ENCODE measurements around the gene SHANK1. TPM values are rescaled to one million over a fixed set of nuclear protein-coding genes. Genes with fewer than 3 reads are reported as not detected.
A peak's percentile ranks its signal among the peaks of the same experiment; 100 is the strongest.

Gene SHANK1
- total RNA-seq, 1 donor from 2014 or later, result 0.36 TPM

DNA sequence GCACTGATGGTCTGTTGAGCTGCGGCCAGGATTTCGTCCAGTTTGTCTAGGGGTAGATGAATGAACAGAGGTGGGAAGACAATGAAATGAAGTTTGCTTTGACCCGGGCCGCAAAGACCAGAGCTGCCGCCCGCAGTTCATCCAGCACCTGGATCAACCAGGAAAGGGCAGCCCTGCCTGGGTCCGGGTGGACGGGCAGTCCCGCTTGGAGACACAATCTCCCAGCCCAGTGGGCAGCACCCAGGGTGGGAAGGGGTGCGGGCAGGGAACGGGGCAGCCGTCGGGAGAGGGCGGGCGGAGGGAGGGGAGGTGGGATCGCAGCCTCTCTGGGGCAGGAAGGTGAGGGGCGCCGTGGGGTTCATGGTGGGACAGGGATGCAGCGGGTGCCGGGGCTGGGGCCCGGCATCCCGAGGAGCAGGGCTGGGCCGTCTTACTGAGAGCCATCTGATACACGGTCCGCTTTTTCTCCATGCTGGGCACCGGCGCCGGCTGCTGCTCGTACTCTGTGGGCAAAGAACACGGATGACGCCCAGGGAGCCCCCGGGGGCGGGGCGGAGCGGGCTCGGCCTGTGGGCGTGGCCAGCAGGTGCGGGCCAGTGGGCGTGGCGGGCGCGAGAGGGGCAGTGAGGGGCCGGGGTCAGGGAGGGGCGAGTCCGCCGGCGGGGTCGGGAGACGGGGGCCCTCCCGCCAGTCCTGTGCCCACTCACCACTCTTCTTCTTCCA, 33.1 kb downstream of the SHANK1 start:
- Mint-ChIP-seq H3K27me3 (peaks cover 87% of the 10 kb centered on the region), H3K4me1 (ENCODE audit: low read depth) (no peaks in the 10 kb centered on the region), H3K9me3 (ENCODE audit: low read depth) (no peaks in the 10 kb centered on the region), H3K36me3 (ENCODE audit: insufficient read depth) (no peaks in the 10 kb centered on the region), H3K27ac (no peak overlapping the region), H3K4me3 (ENCODE audit: low read depth) (no peak overlapping the region)
- TF ChIP-seq, protein P1, sequence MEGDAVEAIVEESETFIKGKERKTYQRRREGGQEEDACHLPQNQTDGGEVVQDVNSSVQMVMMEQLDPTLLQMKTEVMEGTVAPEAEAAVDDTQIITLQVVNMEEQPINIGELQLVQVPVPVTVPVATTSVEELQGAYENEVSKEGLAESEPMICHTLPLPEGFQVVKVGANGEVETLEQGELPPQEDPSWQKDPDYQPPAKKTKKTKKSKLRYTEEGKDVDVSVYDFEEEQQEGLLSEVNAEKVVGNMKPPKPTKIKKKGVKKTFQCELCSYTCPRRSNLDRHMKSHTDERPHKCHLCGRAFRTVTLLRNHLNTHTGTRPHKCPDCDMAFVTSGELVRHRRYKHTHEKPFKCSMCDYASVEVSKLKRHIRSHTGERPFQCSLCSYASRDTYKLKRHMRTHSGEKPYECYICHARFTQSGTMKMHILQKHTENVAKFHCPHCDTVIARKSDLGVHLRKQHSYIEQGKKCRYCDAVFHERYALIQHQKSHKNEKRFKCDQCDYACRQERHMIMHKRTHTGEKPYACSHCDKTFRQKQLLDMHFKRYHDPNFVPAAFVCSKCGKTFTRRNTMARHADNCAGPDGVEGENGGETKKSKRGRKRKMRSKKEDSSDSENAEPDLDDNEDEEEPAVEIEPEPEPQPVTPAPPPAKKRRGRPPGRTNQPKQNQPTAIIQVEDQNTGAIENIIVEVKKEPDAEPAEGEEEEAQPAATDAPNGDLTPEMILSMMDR (IDR thresholded peaks at IDR 0.05; ENCODE audit: unreplicated experiment), result no peak
- DNase-seq (ENCODE audit: low spot score, unreplicated experiment), result no peak

DNA sequence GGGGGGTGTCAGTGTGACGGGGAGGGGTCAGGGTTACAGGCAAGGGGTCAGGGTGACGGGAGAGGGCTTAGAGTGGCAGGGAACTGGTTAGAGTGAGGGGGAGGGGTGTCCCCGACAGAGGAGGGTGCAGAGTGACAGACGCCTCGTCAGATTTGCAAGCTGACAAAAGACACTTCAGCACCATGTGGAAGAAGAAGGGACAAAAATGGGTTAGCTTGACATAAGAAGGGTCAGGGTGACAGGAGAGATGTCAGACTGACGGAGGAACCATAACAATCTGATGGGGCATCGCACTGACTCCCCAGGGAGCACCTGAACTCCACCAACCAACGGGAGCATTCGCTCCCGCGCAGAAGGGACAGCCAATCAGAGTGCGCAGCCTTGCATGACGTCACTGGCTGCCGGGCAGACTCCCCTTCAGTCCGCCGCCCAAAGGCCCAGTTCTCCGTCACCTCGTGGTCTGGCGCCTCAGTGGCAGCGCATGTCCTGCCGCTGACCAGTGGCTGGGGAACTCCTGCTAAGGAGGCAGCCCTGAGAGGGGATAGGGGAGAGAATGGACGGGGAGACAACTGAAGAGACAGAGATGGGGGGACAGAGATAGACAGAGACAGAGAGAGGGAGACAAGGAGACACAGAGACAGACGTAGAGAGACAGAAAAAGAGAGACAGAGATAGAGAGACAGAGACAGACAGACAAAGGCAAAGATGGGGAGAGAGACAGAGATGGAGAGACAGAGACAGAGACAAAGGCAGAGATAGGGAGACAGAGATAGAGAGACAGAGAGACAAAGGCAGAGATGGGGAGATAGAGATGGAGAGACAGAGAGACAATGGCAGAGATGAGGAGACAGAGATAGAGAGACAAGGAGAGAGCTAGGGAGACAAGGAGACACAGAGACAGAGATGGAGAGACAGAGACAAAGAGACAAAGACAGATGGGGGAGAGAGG, 40.2 kb downstream of the SHANK1 start:
- DNase-seq (ENCODE audit: low spot score, unreplicated experiment), result peak; percentile 69
- Mint-ChIP-seq H3K4me3 (ENCODE audit: low read depth) (no peak overlapping the region), H3K36me3 (ENCODE audit: insufficient read depth) (no peaks in the 10 kb centered on the region), H3K27ac (peak overlapping the region; percentile 59), H3K4me1 (ENCODE audit: low read depth) (no peaks in the 10 kb centered on the region), H3K27me3 (peaks cover 76% of the 10 kb centered on the region), H3K9me3 (ENCODE audit: low read depth) (no peaks in the 10 kb centered on the region)
- TF ChIP-seq, protein P1 (IDR thresholded peaks at IDR 0.05; ENCODE audit: unreplicated experiment), result no peak

DNA sequence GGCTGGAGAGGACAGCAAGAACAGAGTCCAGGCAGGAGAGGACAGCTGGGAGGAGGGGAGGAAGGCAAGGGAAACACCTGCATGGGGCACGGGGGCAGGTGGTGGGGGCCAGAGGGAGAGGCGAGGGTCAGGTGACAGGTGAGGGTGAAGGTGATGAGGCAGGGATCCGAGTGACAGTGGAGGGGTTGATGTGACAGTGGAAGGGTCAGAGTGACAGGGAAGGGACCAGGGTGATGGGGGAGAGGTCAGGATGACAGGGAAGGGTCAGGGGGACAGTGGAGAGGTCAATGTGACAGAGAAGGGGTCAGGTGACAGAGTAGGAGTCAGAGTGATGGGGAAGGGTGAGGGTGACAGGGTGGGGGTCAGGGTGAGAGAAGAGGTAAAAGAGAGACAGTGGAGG, 41.3 kb downstream of the SHANK1 start:
- TF ChIP-seq, protein P1 (IDR thresholded peaks at IDR 0.05; ENCODE audit: unreplicated experiment), result no peak
- peaks cover 77% of the 10 kb centered on the region for H3K27me3 Mint-ChIP-seq
- H3K4me1 Mint-ChIP-seq (ENCODE audit: low read depth), result no peaks in the 10 kb centered on the region
- no peak overlapping the region for H3K4me3 Mint-ChIP-seq (ENCODE audit: low read depth)
- DNase-seq (ENCODE audit: low spot score, unreplicated experiment), result no peak
- H3K36me3 Mint-ChIP-seq (ENCODE audit: insufficient read depth), result no peaks in the 10 kb centered on the region
- no peaks in the 10 kb centered on the region for H3K9me3 Mint-ChIP-seq (ENCODE audit: low read depth)
- no peak overlapping the region for H3K27ac Mint-ChIP-seq

DNA sequence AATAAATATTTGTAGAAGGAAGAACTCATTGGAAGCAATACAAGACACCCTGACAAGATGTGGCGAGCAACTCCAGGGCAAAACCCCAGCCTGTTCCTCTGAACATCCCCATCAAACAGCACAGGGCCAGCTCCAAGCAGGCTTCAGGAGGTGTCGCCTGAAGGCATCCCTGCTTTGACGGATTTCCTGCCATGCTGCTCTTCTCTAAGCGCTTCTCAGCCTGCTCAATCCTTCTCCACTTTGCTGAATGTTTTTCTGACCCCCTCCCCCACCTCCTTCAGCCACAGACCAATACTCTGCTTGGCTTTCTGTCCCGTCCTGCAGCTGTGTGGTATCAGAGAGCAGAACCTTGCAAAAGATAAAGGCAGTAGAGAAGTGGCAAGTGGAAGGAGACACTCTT, 42.0 kb downstream of the SHANK1 start:
- no peak for DNase-seq (ENCODE audit: low spot score, unreplicated experiment)
- Mint-ChIP-seq H3K4me1 (ENCODE audit: low read depth) (no peaks in the 10 kb centered on the region), H3K36me3 (ENCODE audit: insufficient read depth) (no peaks in the 10 kb centered on the region), H3K9me3 (ENCODE audit: low read depth) (no peaks in the 10 kb centered on the region), H3K27me3 (peaks cover 77% of the 10 kb centered on the region), H3K4me3 (ENCODE audit: low read depth) (no peak overlapping the region), H3K27ac (no peak overlapping the region)
- TF ChIP-seq, protein P1 (IDR thresholded peaks at IDR 0.05; ENCODE audit: unreplicated experiment), result no peak

DNA sequence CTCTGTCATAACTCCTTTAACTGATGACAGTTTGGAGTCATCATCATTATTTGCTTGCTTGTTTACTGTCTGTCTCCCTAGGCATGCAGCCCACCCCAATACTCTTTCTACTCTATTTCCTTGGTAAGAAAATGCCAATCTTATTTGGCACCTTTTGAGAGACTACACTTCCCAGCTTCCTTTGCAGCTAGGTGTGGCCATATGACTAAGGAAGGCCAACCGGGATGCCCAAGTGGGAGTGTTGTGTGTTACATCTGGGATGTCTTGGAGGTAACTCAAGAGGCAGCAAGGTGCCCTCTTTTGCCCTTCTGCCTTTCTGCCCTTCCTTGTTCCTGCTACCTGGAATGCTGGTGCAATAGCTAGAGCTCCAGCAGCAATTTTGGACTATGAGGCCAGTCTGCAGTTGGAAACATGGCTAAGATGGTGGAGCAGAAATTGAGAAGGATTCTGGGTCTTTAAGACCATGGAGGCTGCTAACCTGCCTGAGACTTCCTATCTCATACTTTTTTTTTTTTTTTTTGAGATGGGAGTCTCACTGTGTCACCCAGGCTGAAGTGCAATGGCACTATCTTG, 42.9 kb downstream of the SHANK1 start:
- H3K36me3 Mint-ChIP-seq (ENCODE audit: insufficient read depth), result no peaks in the 10 kb centered on the region
- H3K4me3 Mint-ChIP-seq (ENCODE audit: low read depth), result no peak overlapping the region
- TF ChIP-seq, protein P1 (IDR thresholded peaks at IDR 0.05; ENCODE audit: unreplicated experiment), result no peak
- H3K4me1 Mint-ChIP-seq (ENCODE audit: low read depth), result no peaks in the 10 kb centered on the region
- no peak overlapping the region for H3K27ac Mint-ChIP-seq
- no peak for DNase-seq (ENCODE audit: low spot score, unreplicated experiment)
- peaks cover 75% of the 10 kb centered on the region for H3K27me3 Mint-ChIP-seq
- H3K9me3 Mint-ChIP-seq (ENCODE audit: low read depth), result no peaks in the 10 kb centered on the region
